ENCODE data around the gene NCS1. TPM values are rescaled to one million over a fixed set of nuclear protein-coding genes. Genes with fewer than 3 reads are reported as not detected.
A peak's percentile ranks its signal among the peaks of the same experiment; 100 is the strongest.

The NCS1 gene
- 22.9 and 26.6 TPM in 2 replicates for total RNA-seq

DNA sequence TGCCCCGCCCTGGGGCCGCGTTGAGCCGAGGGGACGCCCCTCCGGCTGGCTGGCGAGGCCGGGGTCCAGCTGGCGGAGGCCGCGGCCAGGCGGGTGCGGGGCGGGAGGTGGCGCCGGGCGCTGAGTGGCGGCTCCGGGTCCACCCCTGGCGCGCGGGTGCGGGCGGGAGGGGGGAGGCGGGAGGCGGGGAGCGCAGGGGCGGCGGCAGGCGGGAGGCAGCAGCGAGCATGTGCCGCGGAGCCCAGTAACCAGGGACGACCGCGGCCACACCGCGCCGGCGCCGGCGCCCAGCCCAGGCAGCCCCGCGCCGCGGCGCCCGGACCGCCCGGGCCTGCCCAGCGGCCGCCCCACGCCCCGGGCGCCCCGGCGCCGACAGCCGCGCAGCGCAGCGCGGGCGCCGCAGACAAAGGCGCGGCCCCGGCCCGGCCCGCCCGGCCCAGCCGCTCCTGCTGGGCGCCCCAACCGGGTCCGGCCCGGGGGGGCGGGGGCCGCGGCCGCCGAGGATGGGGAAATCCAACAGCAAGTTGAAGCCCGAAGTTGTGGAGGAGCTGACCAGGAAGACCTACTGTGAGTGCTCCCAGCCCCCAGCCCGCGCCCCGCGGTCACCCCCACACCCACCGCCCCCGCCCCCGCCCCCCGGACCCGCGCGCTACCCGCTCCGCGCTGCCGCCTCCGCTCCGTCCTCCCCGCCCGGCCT lies at the start of gene NCS1:
NCS1 (plus strand) TSS at position 244 of the 697 bp plus-strand sequence; CDS start at position 504, 260 bp downstream.
- DNase-seq (ENCODE audit: low read depth) (peak; percentile 38), FAIRE-seq (no peak)
- Histone ChIP-seq H3K36me3 (ENCODE audit: control insufficient read depth, insufficient read depth, low read length) (peaks cover 8% of the 10 kb centered on the region), H3K4me3 (ENCODE audit: low read depth, low read length) (peak within 1 kb of the TSS; percentile 51), H3K27me3 (ENCODE audit: control insufficient read depth, insufficient read depth, low read length) (no peaks in the 10 kb centered on the region)
- TF ChIP-seq, protein P1, sequence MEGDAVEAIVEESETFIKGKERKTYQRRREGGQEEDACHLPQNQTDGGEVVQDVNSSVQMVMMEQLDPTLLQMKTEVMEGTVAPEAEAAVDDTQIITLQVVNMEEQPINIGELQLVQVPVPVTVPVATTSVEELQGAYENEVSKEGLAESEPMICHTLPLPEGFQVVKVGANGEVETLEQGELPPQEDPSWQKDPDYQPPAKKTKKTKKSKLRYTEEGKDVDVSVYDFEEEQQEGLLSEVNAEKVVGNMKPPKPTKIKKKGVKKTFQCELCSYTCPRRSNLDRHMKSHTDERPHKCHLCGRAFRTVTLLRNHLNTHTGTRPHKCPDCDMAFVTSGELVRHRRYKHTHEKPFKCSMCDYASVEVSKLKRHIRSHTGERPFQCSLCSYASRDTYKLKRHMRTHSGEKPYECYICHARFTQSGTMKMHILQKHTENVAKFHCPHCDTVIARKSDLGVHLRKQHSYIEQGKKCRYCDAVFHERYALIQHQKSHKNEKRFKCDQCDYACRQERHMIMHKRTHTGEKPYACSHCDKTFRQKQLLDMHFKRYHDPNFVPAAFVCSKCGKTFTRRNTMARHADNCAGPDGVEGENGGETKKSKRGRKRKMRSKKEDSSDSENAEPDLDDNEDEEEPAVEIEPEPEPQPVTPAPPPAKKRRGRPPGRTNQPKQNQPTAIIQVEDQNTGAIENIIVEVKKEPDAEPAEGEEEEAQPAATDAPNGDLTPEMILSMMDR (IDR thresholded peaks at IDR 0.05; ENCODE audit: insufficient read depth, low read length, severe bottlenecking): no peak

DNA sequence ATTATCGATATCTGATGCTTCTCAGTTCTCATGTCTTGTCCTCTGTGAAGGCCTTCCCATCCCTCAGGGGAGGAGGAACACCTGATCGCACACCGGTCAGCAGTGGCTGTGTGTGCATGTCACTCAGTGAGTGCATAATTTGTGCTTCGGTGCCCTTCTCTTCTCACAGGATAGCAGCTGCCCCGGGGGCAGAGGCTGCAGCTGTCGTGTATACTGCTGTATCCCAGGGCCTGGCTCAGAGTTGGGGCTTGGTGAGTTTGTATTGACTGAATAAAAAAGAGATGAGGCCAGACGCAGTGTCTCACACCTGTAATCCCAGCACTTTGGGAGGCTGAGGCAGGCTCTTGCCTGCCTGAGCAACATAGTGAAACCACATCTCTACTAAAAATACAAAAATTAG lies 49.7 kb upstream of the NCS1 start:
- peaks cover 16% of the 10 kb centered on the region for H3K36me3 ChIP-seq (ENCODE audit: control insufficient read depth, insufficient read depth, low read length)
- H3K4me3 ChIP-seq (ENCODE audit: low read depth, low read length): no peak overlapping the region
- no peaks in the 10 kb centered on the region for H3K27me3 ChIP-seq (ENCODE audit: control insufficient read depth, insufficient read depth, low read length)
- FAIRE-seq (no peak), DNase-seq (ENCODE audit: low read depth) (no peak)
- TF ChIP-seq, protein P1 (IDR thresholded peaks at IDR 0.05; ENCODE audit: insufficient read depth, low read length, severe bottlenecking): no peak

GRCh38 chr9:130124085-130124860 lies 47.9 kb upstream of the NCS1 start:
- no peak for DNase-seq (ENCODE audit: low read depth)
- TF ChIP-seq, protein P1 (IDR thresholded peaks at IDR 0.05; ENCODE audit: insufficient read depth, low read length, severe bottlenecking): no peak
- FAIRE-seq: no peak
- peaks cover 16% of the 10 kb centered on the region for H3K36me3 ChIP-seq (ENCODE audit: control insufficient read depth, insufficient read depth, low read length)
- no peak overlapping the region for H3K4me3 ChIP-seq (ENCODE audit: low read depth, low read length)
- H3K27me3 ChIP-seq (ENCODE audit: control insufficient read depth, insufficient read depth, low read length): no peaks in the 10 kb centered on the region

DNA sequence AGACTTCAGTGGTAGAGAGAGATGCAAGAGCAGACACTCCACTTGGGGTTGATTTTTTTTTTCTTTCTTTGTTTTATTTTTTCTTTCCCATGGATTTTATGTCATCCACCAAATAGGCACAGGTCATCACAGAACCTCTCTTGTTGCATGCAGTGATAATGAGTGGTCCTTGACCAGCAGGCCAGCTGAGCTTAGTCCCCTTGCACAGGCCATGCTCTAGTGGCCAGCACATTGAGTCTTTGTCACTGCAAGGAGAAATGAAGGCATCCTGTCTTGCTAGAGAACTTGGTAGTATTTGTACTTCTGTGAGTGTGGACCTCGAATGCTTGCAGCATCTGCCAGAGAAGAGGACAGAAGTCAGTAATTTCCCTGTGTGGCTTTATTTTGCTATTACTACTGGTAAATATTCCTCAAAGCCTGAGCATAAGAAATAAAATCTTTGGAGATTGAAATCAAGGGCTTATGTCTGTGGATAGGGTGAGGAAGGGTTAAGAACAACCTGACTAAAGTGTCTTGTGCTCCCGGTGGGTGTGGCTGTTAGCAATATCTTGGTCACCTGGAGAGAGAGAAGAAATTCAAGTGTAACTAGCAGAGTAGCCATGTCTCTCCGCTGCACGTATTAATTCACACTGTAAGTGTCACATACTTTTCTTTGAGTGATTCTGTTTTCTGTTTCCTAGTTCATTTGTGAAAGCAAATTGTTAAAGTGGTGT lies 45.3 kb upstream of the NCS1 start:
- H3K27me3 ChIP-seq (ENCODE audit: control insufficient read depth, insufficient read depth, low read length): no peaks in the 10 kb centered on the region
- no peak overlapping the region for H3K4me3 ChIP-seq (ENCODE audit: low read depth, low read length)
- FAIRE-seq: no peak
- TF ChIP-seq, protein P1 (IDR thresholded peaks at IDR 0.05; ENCODE audit: insufficient read depth, low read length, severe bottlenecking): no peak
- H3K36me3 ChIP-seq (ENCODE audit: control insufficient read depth, insufficient read depth, low read length): peaks cover 14% of the 10 kb centered on the region
- peak; percentile 36 for DNase-seq (ENCODE audit: low read depth)

- H3K36me3 ChIP-seq (ENCODE audit: control insufficient read depth, insufficient read depth, low read length): peaks cover 10% of the 10 kb centered on the region
- H3K27me3 ChIP-seq (ENCODE audit: control insufficient read depth, insufficient read depth, low read length): no peaks in the 10 kb centered on the region
- TF ChIP-seq, protein P1 (IDR thresholded peaks at IDR 0.05; ENCODE audit: insufficient read depth, low read length, severe bottlenecking): no peak
- FAIRE-seq (no peak), DNase-seq (ENCODE audit: low read depth) (no peak)
- no peak overlapping the region for H3K4me3 ChIP-seq (ENCODE audit: low read depth, low read length)
Observed at GRCh38 chr9:130128251-130128650, 44.0 kb upstream of the NCS1 start.

All from bronchial epithelial cell (primary cell).